HL-60/S4 (cell line): ENCODE results near the gene PLBD2.
"Not testable (repeated sequence)": the region's sequence is repeated elsewhere in the genome, so short reads cannot be mapped to it uniquely, and the experiment has no call there.

ENCODE experiments used
- in situ Hi-C: fragments of 300-500 bp; cut with MboI; formaldehyde crosslinking; loops from 2 replicates; pipeline ENCODE4 v1.14.3; 2022; ENCODE audit warnings: low sequenced_read_pairs

PLBD2 gene

GRCh38 chr12:113333877-113334785 lies 24.3 kb upstream of the PLBD2 start:
- in situ Hi-C loops = no loop called here

GRCh38 chr12:113334786-113335539 lies 23.4 kb upstream of the PLBD2 start, which contains the start of gene SLC8B1:
Gene SLC8B1, minus strand, starts transcription at chr12:113335109. Its CDS starts 2,231 bp downstream, at chr12:113332878.
- in situ Hi-C loops = no loop called here

GRCh38 chr12:113339540-113339939 lies 18.8 kb upstream of the PLBD2 start:
- in situ Hi-C loops = no loop called here

- in situ Hi-C loops = no loop called here
Observed at GRCh38 chr12:113340061-113340460, 18.3 kb upstream of the PLBD2 start.

- in situ Hi-C loops = no loop called here
Observed at GRCh38 chr12:113341535-113341934, 16.9 kb upstream of the PLBD2 start.

- in situ Hi-C loops = no loop called here
Observed at GRCh38 chr12:113345318-113345717, 13.1 kb upstream of the PLBD2 start.

GRCh38 chr12:113346353-113346752 lies 12.0 kb upstream of the PLBD2 start:
- in situ Hi-C loops = no loop called here

GRCh38 chr12:113347107-113347506 lies 11.3 kb upstream of the PLBD2 start:
- in situ Hi-C loops = no loop called here

- in situ Hi-C loops = no loop called here
Observed at GRCh38 chr12:113347892-113348291, 10.5 kb upstream of the PLBD2 start.

GRCh38 chr12:113348849-113349536 lies 9.4 kb upstream of the PLBD2 start:
- in situ Hi-C loops = no loop called here

- in situ Hi-C loops = no loop called here
Observed at GRCh38 chr12:113351089-113351488, 7.3 kb upstream of the PLBD2 start.

GRCh38 chr12:113354192-113354591 lies 4.2 kb upstream of the PLBD2 start:
- in situ Hi-C loops = not testable (repeated sequence)

GRCh38 chr12:113359133-113359938 lies 949 bp downstream of the PLBD2 start:
- in situ Hi-C loops = no loop called here

- in situ Hi-C loops = no loop called here
Observed at GRCh38 chr12:113359939-113360748, 1.8 kb downstream of the PLBD2 start.

- in situ Hi-C loops = no loop called here
Observed at GRCh38 chr12:113361574-113362370, 3.4 kb downstream of the PLBD2 start.

- in situ Hi-C loops = no loop called here
Observed at GRCh38 chr12:113364698-113365097, 6.3 kb downstream of the PLBD2 start.

GRCh38 chr12:113365639-113366395 lies 7.4 kb downstream of the PLBD2 start:
- in situ Hi-C loops = no loop called here

- in situ Hi-C loops = no loop called here
Observed at GRCh38 chr12:113366827-113367226, 8.4 kb downstream of the PLBD2 start.
